Activated CD4-positive, alpha-beta T cell treated with anti-CD3 and anti-CD28 coated beads, Interleukin-2, amount 50 U/mL, for 24 hours (primary cell): Measurements from ENCODE around the gene EHD1.

Experiments used
- DNase-seq, 2 donors: peaks; one replicate each; pipeline ENCODE4 v3.0.0-alpha.2; 2020; ENCODE audit warnings: low read depth in 1 of 2, low spot score in 1 of 2

Gene EHD1

GRCh38 chr11:64845129-64845775 lies 33.2 kb downstream of the EHD1 start:
- DNase-seq: no peak

- no peak for DNase-seq
Observed at GRCh38 chr11:64844330-64845128, 33.9 kb downstream of the EHD1 start, which contains the start of gene CDC42BPG. CDC42BPG (minus strand) TSS chr11:64844653; CDS start chr11:64844569, 84 bp downstream.

GRCh38 chr11:64843686-64844329 lies 34.6 kb downstream of the EHD1 start:
- no peak for DNase-seq

GRCh38 chr11:64842851-64843685 lies 35.4 kb downstream of the EHD1 start:
- no peak for DNase-seq

- DNase-seq: no peak
Observed at GRCh38 chr11:64842366-64842759, 36.1 kb downstream of the EHD1 start.

- no peak for DNase-seq
Observed at GRCh38 chr11:64841592-64842365, 36.6 kb downstream of the EHD1 start.

- DNase-seq: no peak
Observed at GRCh38 chr11:64839887-64840782, 38.3 kb downstream of the EHD1 start.

- no peak for DNase-seq
Observed at GRCh38 chr11:64839335-64839734, 39.1 kb downstream of the EHD1 start.

GRCh38 chr11:64838600-64839334 lies 39.7 kb downstream of the EHD1 start:
- DNase-seq: no peak

GRCh38 chr11:64837887-64838351 lies 40.5 kb downstream of the EHD1 start:
- DNase-seq: no peak

- no peak for DNase-seq
Observed at GRCh38 chr11:64836448-64837072, 41.9 kb downstream of the EHD1 start.

GRCh38 chr11:64835616-64836447 lies 42.6 kb downstream of the EHD1 start:
- no peak for DNase-seq

GRCh38 chr11:64834723-64835615 lies 43.5 kb downstream of the EHD1 start:
- no peak for DNase-seq

GRCh38 chr11:64834031-64834722 lies 44.2 kb downstream of the EHD1 start:
- DNase-seq: no peak

GRCh38 chr11:64833509-64833908 lies 44.9 kb downstream of the EHD1 start:
- DNase-seq: no peak

GRCh38 chr11:64833198-64833502 lies 45.3 kb downstream of the EHD1 start:
- no peak for DNase-seq
